Measurements from ENCODE around the gene ANAPC5. TPM values are rescaled to one million over a fixed set of nuclear protein-coding genes. Genes with fewer than 3 reads are reported as not detected.
"Not testable (repeated sequence)": the region's sequence is repeated elsewhere in the genome, so short reads cannot be mapped to it uniquely, and the experiment has no call there.

ANAPC5 gene
- total RNA-seq, 1 donor from 2014 or later, result 128 TPM

GRCh38 chr12:121280531-121280930 is 71.7 kb downstream of the ANAPC5 start:
- H3K9me3 ChIP-seq (ENCODE audit: control insufficient read depth in 3 of 3, low read length in 3 of 3); H3K9ac ChIP-seq (ENCODE audit: low read depth in 1 of 3, low read length in 3 of 3); H3K27me3 ChIP-seq (ENCODE audit: control insufficient read depth in 3 of 3, insufficient read depth in 3 of 3, low read length in 3 of 3); H3K36me3 ChIP-seq (ENCODE audit: control insufficient read depth in 3 of 3, insufficient read depth in 3 of 3, low read length in 3 of 3); H3K4me3 ChIP-seq (ENCODE audit: low read length in 3 of 3); H3K27ac ChIP-seq (ENCODE audit: low read depth, low read length): not testable (repeated sequence)
- H3K4me1 ChIP-seq (ENCODE audit: control insufficient read depth in 3 of 3, insufficient read depth in 3 of 3, low read length in 3 of 3), result peaks cover 6 to 20% (median 19%) of the 10 kb centered on the region in 3 donors

- no peaks in the 10 kb centered on the region for H3K27me3 ChIP-seq (ENCODE audit: control insufficient read depth in 3 of 3, insufficient read depth in 3 of 3, low read length in 3 of 3)
- H3K9me3 ChIP-seq (ENCODE audit: control insufficient read depth in 3 of 3, low read length in 3 of 3), result no peaks in the 10 kb centered on the region
- no peak overlapping the region for H3K9ac ChIP-seq (ENCODE audit: low read depth in 1 of 3, low read length in 3 of 3)
- H3K4me1 ChIP-seq (ENCODE audit: control insufficient read depth in 3 of 3, insufficient read depth in 3 of 3, low read length in 3 of 3), result peaks cover 6 to 15% (median 14%) of the 10 kb centered on the region in 3 donors
- peak overlapping the region; percentile 38 for H3K27ac ChIP-seq (ENCODE audit: low read depth, low read length)
- no peak overlapping the region for H3K4me3 ChIP-seq (ENCODE audit: low read length in 3 of 3)
- H3K36me3 ChIP-seq (ENCODE audit: control insufficient read depth in 3 of 3, insufficient read depth in 3 of 3, low read length in 3 of 3), result no peaks in the 10 kb centered on the region
These were observed 72.7 kb downstream of the ANAPC5 start for GRCh38 chr12:121279507-121279915.

GRCh38 chr12:121279071-121279375 is 73.2 kb downstream of the ANAPC5 start:
- Histone ChIP-seq H3K9me3 (ENCODE audit: control insufficient read depth in 3 of 3, low read length in 3 of 3) (no peaks in the 10 kb centered on the region), H3K27ac (ENCODE audit: low read depth, low read length) (peak overlapping the region; percentile 38), H3K4me3 (ENCODE audit: low read length in 3 of 3) (no peak overlapping the region), H3K36me3 (ENCODE audit: control insufficient read depth in 3 of 3, insufficient read depth in 3 of 3, low read length in 3 of 3) (no peaks in the 10 kb centered on the region), H3K27me3 (ENCODE audit: control insufficient read depth in 3 of 3, insufficient read depth in 3 of 3, low read length in 3 of 3) (no peaks in the 10 kb centered on the region), H3K9ac (ENCODE audit: low read depth in 1 of 3, low read length in 3 of 3) (no peak overlapping the region), H3K4me1 (ENCODE audit: control insufficient read depth in 3 of 3, insufficient read depth in 3 of 3, low read length in 3 of 3) (peaks cover 6 to 15% (median 15%) of the 10 kb centered on the region in 3 donors)

- Histone ChIP-seq H3K9me3 (ENCODE audit: control insufficient read depth in 3 of 3, low read length in 3 of 3) (no peaks in the 10 kb centered on the region), H3K4me1 (ENCODE audit: control insufficient read depth in 3 of 3, insufficient read depth in 3 of 3, low read length in 3 of 3) (peaks cover 6 to 15% (median 15%) of the 10 kb centered on the region in 3 donors), H3K9ac (ENCODE audit: low read depth in 1 of 3, low read length in 3 of 3) (no peak overlapping the region), H3K27ac (ENCODE audit: low read depth, low read length) (peak overlapping the region; percentile 38), H3K4me3 (ENCODE audit: low read length in 3 of 3) (no peak overlapping the region), H3K36me3 (ENCODE audit: control insufficient read depth in 3 of 3, insufficient read depth in 3 of 3, low read length in 3 of 3) (peaks cover 0 to 5% (median 0%) of the 10 kb centered on the region in 3 donors), H3K27me3 (ENCODE audit: control insufficient read depth in 3 of 3, insufficient read depth in 3 of 3, low read length in 3 of 3) (no peaks in the 10 kb centered on the region)
These were observed 73.8 kb downstream of the ANAPC5 start for GRCh38 chr12:121278169-121279070.

GRCh38 chr12:121277374-121277759 is 74.8 kb downstream of the ANAPC5 start:
- peaks cover 5 to 11% (median 7%) of the 10 kb centered on the region in 3 donors for H3K36me3 ChIP-seq (ENCODE audit: control insufficient read depth in 3 of 3, insufficient read depth in 3 of 3, low read length in 3 of 3)
- no peaks in the 10 kb centered on the region for H3K9me3 ChIP-seq (ENCODE audit: control insufficient read depth in 3 of 3, low read length in 3 of 3)
- no peak overlapping the region for H3K27ac ChIP-seq (ENCODE audit: low read depth, low read length)
- H3K4me1 ChIP-seq (ENCODE audit: control insufficient read depth in 3 of 3, insufficient read depth in 3 of 3, low read length in 3 of 3), result peaks cover 6 to 15% (median 13%) of the 10 kb centered on the region in 3 donors
- H3K4me3 ChIP-seq (ENCODE audit: low read length in 3 of 3), result no peak overlapping the region
- no peaks in the 10 kb centered on the region for H3K27me3 ChIP-seq (ENCODE audit: control insufficient read depth in 3 of 3, insufficient read depth in 3 of 3, low read length in 3 of 3)
- no peak overlapping the region for H3K9ac ChIP-seq (ENCODE audit: low read depth in 1 of 3, low read length in 3 of 3)

GRCh38 chr12:121274036-121274763 is 78.0 kb downstream of the ANAPC5 start:
- Histone ChIP-seq H3K9ac (ENCODE audit: low read depth in 1 of 3, low read length in 3 of 3) (no peak overlapping the region), H3K4me3 (ENCODE audit: low read length in 3 of 3) (no peak overlapping the region), H3K27ac (ENCODE audit: low read depth, low read length) (no peak overlapping the region), H3K9me3 (ENCODE audit: control insufficient read depth in 3 of 3, low read length in 3 of 3) (no peaks in the 10 kb centered on the region), H3K36me3 (ENCODE audit: control insufficient read depth in 3 of 3, insufficient read depth in 3 of 3, low read length in 3 of 3) (peaks cover 10 to 14% (median 11%) of the 10 kb centered on the region in 3 donors), H3K4me1 (ENCODE audit: control insufficient read depth in 3 of 3, insufficient read depth in 3 of 3, low read length in 3 of 3) (peaks cover under 1 to 8% (median 7%) of the 10 kb centered on the region in 3 donors), H3K27me3 (ENCODE audit: control insufficient read depth in 3 of 3, insufficient read depth in 3 of 3, low read length in 3 of 3) (no peaks in the 10 kb centered on the region)

- Histone ChIP-seq H3K9ac (ENCODE audit: low read depth in 1 of 3, low read length in 3 of 3) (no peak overlapping the region), H3K27me3 (ENCODE audit: control insufficient read depth in 3 of 3, insufficient read depth in 3 of 3, low read length in 3 of 3) (no peaks in the 10 kb centered on the region), H3K4me3 (ENCODE audit: low read length in 3 of 3) (no peak overlapping the region), H3K4me1 (ENCODE audit: control insufficient read depth in 3 of 3, insufficient read depth in 3 of 3, low read length in 3 of 3) (peaks cover 0 to 2% (median 0%) of the 10 kb centered on the region in 3 donors), H3K9me3 (ENCODE audit: control insufficient read depth in 3 of 3, low read length in 3 of 3) (no peaks in the 10 kb centered on the region), H3K36me3 (ENCODE audit: control insufficient read depth in 3 of 3, insufficient read depth in 3 of 3, low read length in 3 of 3) (peaks cover 16 to 21% (median 18%) of the 10 kb centered on the region in 3 donors), H3K27ac (ENCODE audit: low read depth, low read length) (no peak overlapping the region)
These were observed 78.8 kb downstream of the ANAPC5 start for GRCh38 chr12:121273364-121273896.

- H3K4me1 ChIP-seq (ENCODE audit: control insufficient read depth in 3 of 3, insufficient read depth in 3 of 3, low read length in 3 of 3), result no peaks in the 10 kb centered on the region
- H3K9me3 ChIP-seq (ENCODE audit: control insufficient read depth in 3 of 3, low read length in 3 of 3), result no peaks in the 10 kb centered on the region
- peaks cover 19 to 45% (median 43%) of the 10 kb centered on the region in 3 donors for H3K36me3 ChIP-seq (ENCODE audit: control insufficient read depth in 3 of 3, insufficient read depth in 3 of 3, low read length in 3 of 3)
- no peaks in the 10 kb centered on the region for H3K27me3 ChIP-seq (ENCODE audit: control insufficient read depth in 3 of 3, insufficient read depth in 3 of 3, low read length in 3 of 3)
- H3K27ac ChIP-seq (ENCODE audit: low read depth, low read length), result no peak overlapping the region
- no peak overlapping the region for H3K9ac ChIP-seq (ENCODE audit: low read depth in 1 of 3, low read length in 3 of 3)
- H3K4me3 ChIP-seq (ENCODE audit: low read length in 3 of 3), result no peak overlapping the region
These were observed 84.4 kb downstream of the ANAPC5 start for GRCh38 chr12:121267822-121268221.

GRCh38 chr12:121264951-121265515 is 87.2 kb downstream of the ANAPC5 start:
- Histone ChIP-seq H3K27ac (ENCODE audit: low read depth, low read length) (no peak overlapping the region), H3K9me3 (ENCODE audit: control insufficient read depth in 3 of 3, low read length in 3 of 3) (no peaks in the 10 kb centered on the region), H3K9ac (ENCODE audit: low read depth in 1 of 3, low read length in 3 of 3) (no peak overlapping the region), H3K36me3 (ENCODE audit: control insufficient read depth in 3 of 3, insufficient read depth in 3 of 3, low read length in 3 of 3) (peaks cover 33 to 56% (median 52%) of the 10 kb centered on the region in 3 donors), H3K4me1 (ENCODE audit: control insufficient read depth in 3 of 3, insufficient read depth in 3 of 3, low read length in 3 of 3) (no peaks in the 10 kb centered on the region), H3K4me3 (ENCODE audit: low read length in 3 of 3) (no peak overlapping the region), H3K27me3 (ENCODE audit: control insufficient read depth in 3 of 3, insufficient read depth in 3 of 3, low read length in 3 of 3) (no peaks in the 10 kb centered on the region)

All from skeletal muscle tissue (tissue), 4 donors.